Right atrium auricular region (tissue), 2 donors: ENCODE measurements around the gene GLYR1. TPM values are rescaled to one million over a fixed set of nuclear protein-coding genes. Genes with fewer than 3 reads are reported as not detected.

Experiments used
- DNase-seq: peaks from one replicate; pipeline ENCODE4 v3.0.0-alpha.2; 2019; ENCODE audit warnings: low spot score
- H3K27ac ChIP-seq, 2 donors: fragments of 200-600 bp; sonication (generic); 1 replicate in 1 of 2; 2 replicates in 1 of 2; pipeline ENCODE4 v1.5.1; 2016 to 2019
- H3K27me3 ChIP-seq, 2 donors: fragments of 200-600 bp; sonication (generic); one replicate each; pipeline versions ENCODE4 v1.5.1 to v1.6.0; 2017 to 2019
- H3K36me3 ChIP-seq: fragments of 200-600 bp; sonication (generic); one replicate; pipeline ENCODE4 v1.5.1; 2016
- H3K4me1 ChIP-seq, 2 donors: fragments of 200-600 bp; sonication (generic); one replicate each; pipeline versions ENCODE4 v1.5.1 to v1.6.0; 2017 to 2019
- H3K4me3 ChIP-seq, 2 donors: fragments of 200-600 bp; sonication (generic); 1 replicate in 1 of 2; 2 replicates in 1 of 2; pipeline ENCODE4 v1.5.1; 2017 to 2019; ENCODE audit warnings: mild to moderate bottlenecking in 1 of 2, moderate library complexity in 1 of 2
- H3K9me3 ChIP-seq, 2 donors: fragments of 200-600 bp; sonication (generic); one replicate each; pipeline ENCODE4 v1.5.1; 2019
- total RNA-seq, 2 donors: library from RNA; depleted of rRNA; stranded (reverse); fragments of >200 nt; gene quantifications; one replicate each; pipeline ENCODE4 v1.1.0, GENCODE V29; 2016
- TF ChIP-seq, protein P1 (sequence below), 2 donors: fragments of 200-600 bp; sonication (generic); IDR thresholded peaks; one replicate each; pipeline ENCODE4 v1.5.1; 2019; ENCODE audit warnings: antibody characterized with exemption in 2 of 2

GLYR1 gene
- total RNA-seq, 2 donors from 2014 or later: 37.4 to 39.4 TPM

DNA sequence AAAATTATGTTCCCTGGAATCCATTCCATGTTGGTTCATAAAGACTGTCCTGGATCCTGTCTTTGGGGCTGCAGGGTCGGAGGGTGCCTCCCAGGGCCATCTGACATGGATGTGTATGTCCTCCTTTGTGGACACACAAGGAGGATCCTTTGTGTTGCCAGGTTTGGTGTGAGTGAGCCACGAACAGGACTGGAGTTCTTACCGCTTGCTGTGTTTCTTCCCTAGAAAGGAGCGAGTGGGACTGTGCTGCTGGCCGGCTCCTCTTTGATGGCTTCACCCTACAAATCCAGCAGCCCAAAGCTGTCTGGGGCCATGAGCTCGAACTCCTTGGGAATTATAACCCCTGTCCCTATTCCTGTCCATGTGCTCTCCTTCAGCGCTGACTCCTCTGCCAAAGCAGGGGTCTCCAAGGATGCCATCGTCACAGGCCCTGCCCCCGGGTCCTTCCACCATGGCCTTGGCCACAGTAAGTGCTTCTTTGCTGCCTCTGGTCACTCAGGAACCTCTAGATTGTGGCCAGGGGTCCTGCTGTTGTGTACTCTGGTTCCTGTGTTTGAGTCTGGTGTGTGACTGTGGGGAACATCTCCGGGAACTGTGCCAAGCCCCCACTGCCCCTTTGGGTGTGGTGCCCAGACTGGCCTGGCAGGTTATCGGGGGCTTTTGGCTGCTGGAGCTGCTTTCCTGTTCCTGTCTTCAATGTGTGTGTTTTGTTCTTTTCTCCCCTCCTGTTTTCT lies 29.7 kb upstream of the GLYR1 start:
- TF ChIP-seq, protein P1, sequence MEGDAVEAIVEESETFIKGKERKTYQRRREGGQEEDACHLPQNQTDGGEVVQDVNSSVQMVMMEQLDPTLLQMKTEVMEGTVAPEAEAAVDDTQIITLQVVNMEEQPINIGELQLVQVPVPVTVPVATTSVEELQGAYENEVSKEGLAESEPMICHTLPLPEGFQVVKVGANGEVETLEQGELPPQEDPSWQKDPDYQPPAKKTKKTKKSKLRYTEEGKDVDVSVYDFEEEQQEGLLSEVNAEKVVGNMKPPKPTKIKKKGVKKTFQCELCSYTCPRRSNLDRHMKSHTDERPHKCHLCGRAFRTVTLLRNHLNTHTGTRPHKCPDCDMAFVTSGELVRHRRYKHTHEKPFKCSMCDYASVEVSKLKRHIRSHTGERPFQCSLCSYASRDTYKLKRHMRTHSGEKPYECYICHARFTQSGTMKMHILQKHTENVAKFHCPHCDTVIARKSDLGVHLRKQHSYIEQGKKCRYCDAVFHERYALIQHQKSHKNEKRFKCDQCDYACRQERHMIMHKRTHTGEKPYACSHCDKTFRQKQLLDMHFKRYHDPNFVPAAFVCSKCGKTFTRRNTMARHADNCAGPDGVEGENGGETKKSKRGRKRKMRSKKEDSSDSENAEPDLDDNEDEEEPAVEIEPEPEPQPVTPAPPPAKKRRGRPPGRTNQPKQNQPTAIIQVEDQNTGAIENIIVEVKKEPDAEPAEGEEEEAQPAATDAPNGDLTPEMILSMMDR (IDR thresholded peaks at IDR 0.05): no peak
- Histone ChIP-seq H3K27me3 (no peaks in the 10 kb centered on the region), H3K27ac (no peak overlapping the region), H3K9me3 (no peaks in the 10 kb centered on the region), H3K4me1 (peaks cover 0 to 2% of the 10 kb centered on the region in 2 donors), H3K4me3 (no peak overlapping the region), H3K36me3 (peaks cover 94% of the 10 kb centered on the region)
- DNase-seq: no peak

DNA sequence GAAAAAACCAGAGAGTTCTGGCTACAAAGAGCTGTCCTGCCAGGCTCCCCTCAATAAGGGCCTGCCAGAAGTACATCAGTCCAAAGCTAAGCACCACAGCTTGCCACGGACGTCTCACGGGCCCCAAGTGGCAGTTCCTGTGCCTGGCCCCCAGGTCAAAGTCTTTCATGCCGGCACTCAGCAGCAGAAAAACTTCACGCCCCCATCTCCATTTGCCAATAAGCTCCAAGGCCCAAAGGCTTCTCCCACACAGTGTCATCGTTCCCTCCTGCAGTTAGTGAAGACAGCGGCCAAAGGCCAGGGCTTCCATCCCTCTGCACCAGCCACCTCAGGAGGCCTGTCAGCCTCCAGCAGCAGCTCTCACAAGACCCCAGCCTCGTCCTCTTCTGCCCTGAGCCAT lies 27.6 kb upstream of the GLYR1 start:
- no peak for DNase-seq
- H3K36me3 ChIP-seq: peaks cover 98% of the 10 kb centered on the region

DNA sequence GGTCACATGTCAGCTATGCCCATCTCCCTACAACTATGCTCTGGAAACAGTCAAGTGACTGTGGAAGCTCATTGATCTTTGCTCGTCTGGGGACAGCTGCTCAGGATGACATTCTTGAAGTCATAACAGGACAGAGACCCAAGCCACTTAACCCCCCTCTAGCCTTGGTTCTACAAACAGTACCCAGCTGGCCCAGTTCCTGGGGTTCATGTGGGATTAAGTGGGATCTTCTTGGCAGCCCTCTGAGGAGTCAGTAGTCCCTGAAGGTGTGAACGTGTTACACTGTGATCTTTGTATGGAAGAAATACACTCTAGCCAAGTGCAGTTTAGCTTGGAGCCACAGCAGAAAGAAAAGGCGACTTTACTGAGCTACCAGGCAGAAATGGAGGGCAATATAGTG lies 26.0 kb upstream of the GLYR1 start:
- Histone ChIP-seq H3K27ac (no peak overlapping the region), H3K9me3 (no peaks in the 10 kb centered on the region), H3K27me3 (no peaks in the 10 kb centered on the region), H3K4me3 (no peak overlapping the region), H3K36me3 (peaks cover 93% of the 10 kb centered on the region), H3K4me1 (no peaks in the 10 kb centered on the region)
- DNase-seq: no peak
- TF ChIP-seq, protein P1 (IDR thresholded peaks at IDR 0.05): no peak

More for the DNA sequence above, 27.6 kb upstream of the GLYR1 start:
- Histone ChIP-seq H3K9me3 (no peaks in the 10 kb centered on the region), H3K27ac (no peak overlapping the region), H3K27me3 (no peaks in the 10 kb centered on the region), H3K4me3 (no peak overlapping the region), H3K4me1 (no peaks in the 10 kb centered on the region)
- TF ChIP-seq, protein P1 (IDR thresholded peaks at IDR 0.05): no peak

DNA sequence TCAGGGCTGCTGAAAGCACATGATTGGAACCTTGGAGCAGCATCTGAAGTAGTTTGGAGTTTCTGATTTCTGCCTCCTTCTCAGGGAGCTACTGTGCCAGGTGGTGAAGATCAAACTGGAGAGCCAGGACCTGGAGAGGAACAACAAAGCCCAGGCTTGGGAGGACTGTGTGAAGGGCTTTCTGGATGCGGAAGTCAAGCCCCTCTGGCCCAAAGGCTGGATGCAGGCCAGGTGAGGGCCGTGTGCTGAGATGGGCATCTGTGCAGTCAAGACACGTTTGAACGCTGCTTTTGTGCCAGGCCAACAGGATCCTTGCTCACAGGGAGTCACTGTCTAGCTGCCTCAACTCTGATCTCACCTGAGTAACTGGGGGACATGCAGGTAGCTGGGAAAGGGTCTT lies 24.0 kb upstream of the GLYR1 start:
- Histone ChIP-seq H3K9me3 (no peaks in the 10 kb centered on the region), H3K27ac (no peak overlapping the region), H3K4me1 (no peaks in the 10 kb centered on the region), H3K27me3 (no peaks in the 10 kb centered on the region), H3K36me3 (peaks cover 72% of the 10 kb centered on the region), H3K4me3 (no peak overlapping the region)
- no peak for DNase-seq
- TF ChIP-seq, protein P1 (IDR thresholded peaks at IDR 0.05): no peak

DNA sequence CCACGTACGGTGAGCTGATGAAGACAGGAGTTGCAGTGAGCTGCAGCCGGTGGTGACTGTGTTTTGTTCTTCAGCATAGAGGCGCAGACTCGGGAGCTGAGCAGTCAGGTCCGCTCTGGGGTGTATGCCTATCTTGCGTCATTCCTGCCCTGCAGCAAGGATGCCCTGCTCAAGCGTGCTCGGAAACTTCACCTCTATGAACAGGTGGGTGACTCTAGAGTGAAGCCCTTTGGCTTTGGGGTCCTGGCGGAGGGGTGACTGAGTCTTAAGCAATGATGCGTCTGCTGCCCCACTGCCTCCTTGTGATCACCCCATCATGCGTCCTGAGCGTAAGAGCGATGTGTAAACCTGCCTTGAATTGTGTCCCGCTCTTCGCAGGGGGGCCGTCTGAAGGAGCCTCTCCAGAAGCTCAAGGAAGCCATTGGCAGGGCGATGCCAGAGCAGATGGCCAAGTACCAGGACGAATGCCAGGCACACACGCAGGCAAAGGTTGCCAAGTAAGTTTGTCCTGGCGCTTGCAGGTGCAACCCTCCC lies 23.1 kb upstream of the GLYR1 start:
- Histone ChIP-seq H3K4me1 (no peaks in the 10 kb centered on the region), H3K4me3 (no peak overlapping the region), H3K9me3 (no peaks in the 10 kb centered on the region), H3K27ac (no peak overlapping the region), H3K27me3 (no peaks in the 10 kb centered on the region), H3K36me3 (peaks cover 66% of the 10 kb centered on the region)
- TF ChIP-seq, protein P1 (IDR thresholded peaks at IDR 0.05): no peak
- DNase-seq: no peak
